Heart left ventricle (tissue), 13 donors: ENCODE data around the gene SRGAP3.

ENCODE experiments used
- POLR2A ChIP-seq, 2 donors: fragments of 450-650 bp; IDR thresholded peaks; one replicate each; pipeline ENCODE4 v1.6.1; 2017; ENCODE audit warnings: antibody characterized with exemption in 2 of 2, mild to moderate bottlenecking in 2 of 2, moderate library complexity in 2 of 2
- TF ChIP-seq, protein P1 (sequence below), 12 donors: fragments of 200-600 bp; sonication (generic) in 4 of 12; IDR thresholded peaks; one replicate each; pipeline versions ENCODE4 v1.5.0 to v1.8.0; 2018 to 2022; ENCODE audit warnings: antibody characterized with exemption in 12 of 12, mild to moderate bottlenecking in 5 of 12
- donor health status: ischemic (EF 13 %, LVEDD 7.1; RV severe dilation, severe dysfunction).
- donor health status: DM: no; HTN: yes; CAD: no.
- donor health status: DM: no; HTN: no; CAD: no.
- donor health status: ischemic (EF 25% LVEDD 6.9; RV normal size, moderate dysfunction).
- donor health status: ischemic (EF 25% LVEDD 5.7; RV mildly dilated, moderate dysfunction).
- donor health status: ischemic (EF 35%, LVEDD 5.7; RV mildly dilated, moderate dysfunction).
- donor health status: nonischemic (EF 11% LVEDD 7.7; RV severe dilation, severe dysfunction).
- donor health status: DM: yes; HTN: yes; CAD: no.
- donor health status: PGD.
- donor health status: ischemic (EF 29% LVEDD 5.4; RV normal size, mild dysfunction).
- donor health status: nonischemic (EF 23%, LVEDD 6.1; RV moderate dilation, normal function).

DNA sequence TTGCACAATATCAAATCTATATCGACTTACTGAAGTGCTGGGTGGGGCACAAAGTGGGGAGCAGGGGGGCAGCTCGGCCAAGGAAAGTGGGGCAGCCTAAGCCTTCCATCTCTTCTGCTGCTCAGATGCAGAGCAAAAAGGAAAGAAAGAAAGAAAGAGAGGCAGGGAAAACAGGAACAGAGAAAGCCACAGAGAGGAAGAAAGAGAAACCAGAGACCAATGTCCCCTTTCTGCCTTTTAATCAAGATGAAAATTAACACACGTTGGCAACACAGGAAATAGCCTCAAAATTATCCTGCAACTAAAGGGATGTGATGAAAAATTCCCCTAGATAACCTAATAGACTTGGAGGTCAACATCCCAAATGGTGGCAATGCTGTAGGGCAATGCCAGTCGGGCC, 214.0 kb downstream of the SRGAP3 start:
- TF ChIP-seq, protein P1, sequence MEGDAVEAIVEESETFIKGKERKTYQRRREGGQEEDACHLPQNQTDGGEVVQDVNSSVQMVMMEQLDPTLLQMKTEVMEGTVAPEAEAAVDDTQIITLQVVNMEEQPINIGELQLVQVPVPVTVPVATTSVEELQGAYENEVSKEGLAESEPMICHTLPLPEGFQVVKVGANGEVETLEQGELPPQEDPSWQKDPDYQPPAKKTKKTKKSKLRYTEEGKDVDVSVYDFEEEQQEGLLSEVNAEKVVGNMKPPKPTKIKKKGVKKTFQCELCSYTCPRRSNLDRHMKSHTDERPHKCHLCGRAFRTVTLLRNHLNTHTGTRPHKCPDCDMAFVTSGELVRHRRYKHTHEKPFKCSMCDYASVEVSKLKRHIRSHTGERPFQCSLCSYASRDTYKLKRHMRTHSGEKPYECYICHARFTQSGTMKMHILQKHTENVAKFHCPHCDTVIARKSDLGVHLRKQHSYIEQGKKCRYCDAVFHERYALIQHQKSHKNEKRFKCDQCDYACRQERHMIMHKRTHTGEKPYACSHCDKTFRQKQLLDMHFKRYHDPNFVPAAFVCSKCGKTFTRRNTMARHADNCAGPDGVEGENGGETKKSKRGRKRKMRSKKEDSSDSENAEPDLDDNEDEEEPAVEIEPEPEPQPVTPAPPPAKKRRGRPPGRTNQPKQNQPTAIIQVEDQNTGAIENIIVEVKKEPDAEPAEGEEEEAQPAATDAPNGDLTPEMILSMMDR (IDR thresholded peaks at IDR 0.05), result no peak
- no peak for TF ChIP-seq POLR2A (IDR thresholded peaks at IDR 0.05)
